ENCODE measurements around the gene CLBA1. TPM values are rescaled to one million over a fixed set of nuclear protein-coding genes. Genes with fewer than 3 reads are reported as not detected.
"Not testable (repeated sequence)": the region's sequence is repeated elsewhere in the genome, so short reads cannot be mapped to it uniquely, and the experiment has no call there.

CLBA1 gene
- total and polyA plus RNA-seq, 3 experiments from 2014 or later, result 0.32 to 3.9 (median 3.8) TPM

DNA sequence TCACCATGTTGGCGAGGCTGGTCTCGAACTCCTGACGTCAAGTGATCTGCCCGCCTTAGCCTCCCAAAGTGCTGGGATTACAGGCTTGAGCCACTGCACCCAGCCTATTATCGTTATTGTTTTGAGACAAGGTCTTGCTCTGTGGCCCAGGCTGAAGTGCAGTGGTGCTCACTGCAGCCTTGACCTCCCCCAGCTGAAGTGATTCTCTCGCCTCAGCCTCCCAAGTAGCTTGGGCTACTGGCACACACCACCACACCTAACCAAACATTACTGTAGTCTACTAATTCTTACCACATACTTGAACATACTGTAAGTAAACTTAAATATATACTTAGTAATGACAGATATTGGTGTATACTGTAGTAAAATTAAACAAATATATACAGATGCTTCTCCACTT is 39.8 kb downstream of the CLBA1 start:
- no peaks in the 10 kb centered on the region for H3K9me3 Mint-ChIP-seq
- Histone ChIP-seq H3K27ac (ENCODE audit: low read depth, low read length) (peak overlapping the region; percentile 20), H3K4me1 (ENCODE audit: insufficient read depth, low read length) (peaks cover 28% of the 10 kb centered on the region), H3K27me3 (ENCODE audit: insufficient read depth, low read length, poor library complexity, severe bottlenecking) (no peaks in the 10 kb centered on the region), H3K9me3 (ENCODE audit: low read length) (no peaks in the 10 kb centered on the region), H3K36me3 (ENCODE audit: insufficient read depth, low read length) (no peaks in the 10 kb centered on the region), H3K4me3 (ENCODE audit: low read length) (no peak overlapping the region)
- no peaks in the 10 kb centered on the region for H3K27me3 Mint-ChIP-seq
- H3K36me3 Mint-ChIP-seq, result peaks cover 0 to 9% (median 0%) of the 10 kb centered on the region in 3 donors
- ChIA-PET CTCF (interaction anchor here (1.0 to 1.6 kb wide), 5 partner anchors 10 to 62 kb away, joined by 3 to 8 read pairs (median 4); no protein-coding TSS in a partner anchor), POLR2A (interaction anchor here (0.5 to 1.0 kb wide), 2 partner anchors 20 to 57 kb away, joined by 3 to 5 read pairs; no protein-coding TSS in a partner anchor)
- no peak for DNase-seq
- peaks cover 25 to 48% (median 38%) of the 10 kb centered on the region in 3 donors for H3K4me1 Mint-ChIP-seq
- H3K4me3 Mint-ChIP-seq, result peak overlapping the region in 3 of 7 donors; percentile 45 to 57 (median 49)
- peak overlapping the region; percentile 82 to 96 (median 94) for H3K27ac Mint-ChIP-seq

DNA sequence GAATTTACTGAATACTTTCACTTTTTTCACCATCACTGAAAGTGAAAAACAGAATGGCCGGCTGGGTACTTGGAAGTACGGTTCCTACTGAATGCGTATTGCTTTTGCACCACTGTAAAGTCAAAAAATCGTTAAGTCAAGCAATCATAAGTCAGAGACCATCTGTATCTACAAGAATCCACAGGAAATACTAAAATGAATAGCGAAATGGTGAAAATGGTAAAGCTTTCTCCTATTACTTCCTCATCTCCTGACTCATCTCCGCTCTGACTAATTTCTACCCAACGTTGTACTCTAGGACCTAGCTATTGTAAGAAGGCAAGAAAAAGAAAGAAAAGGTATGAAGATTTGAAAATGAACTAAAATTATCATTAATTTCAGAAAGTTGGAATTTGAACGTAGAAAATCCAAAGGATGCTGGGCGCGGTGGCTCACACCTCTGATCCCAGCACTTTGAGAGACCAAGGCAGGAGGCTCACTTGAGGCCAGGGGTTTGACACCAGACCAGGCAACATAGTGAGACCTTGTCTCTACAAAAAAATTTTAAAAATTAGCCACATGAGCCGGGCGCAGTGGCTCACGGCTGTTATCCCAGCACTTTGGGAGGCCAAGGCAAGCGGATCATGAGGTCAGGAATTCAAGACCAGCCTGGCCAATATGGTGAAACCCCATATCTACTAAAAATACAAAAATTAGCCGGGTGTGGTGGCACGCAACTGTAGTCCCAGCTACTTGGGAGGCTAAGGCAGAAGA is 40.6 kb downstream of the CLBA1 start:
- Histone ChIP-seq H3K4me3 (ENCODE audit: low read length) (no peak overlapping the region), H3K36me3 (ENCODE audit: insufficient read depth, low read length) (no peaks in the 10 kb centered on the region), H3K4me1 (ENCODE audit: insufficient read depth, low read length) (peaks cover 28% of the 10 kb centered on the region), H3K9me3 (ENCODE audit: low read length) (no peaks in the 10 kb centered on the region), H3K27me3 (ENCODE audit: insufficient read depth, low read length, poor library complexity, severe bottlenecking) (no peaks in the 10 kb centered on the region), H3K27ac (ENCODE audit: low read depth, low read length) (peak overlapping the region; percentile 33)
- CTCF ChIA-PET, result interaction anchor here (1.0 to 1.6 kb wide), 4 partner anchors 9 to 61 kb away, joined by 3 to 8 read pairs (median 6); no protein-coding TSS in a partner anchor
- H3K27me3 Mint-ChIP-seq, result no peaks in the 10 kb centered on the region
- H3K36me3 Mint-ChIP-seq, result peaks cover 0 to 9% (median 0%) of the 10 kb centered on the region in 3 donors
- H3K27ac Mint-ChIP-seq, result peak overlapping the region; percentile 63 to 96 (median 92)
- H3K9me3 Mint-ChIP-seq, result no peaks in the 10 kb centered on the region
- H3K4me3 Mint-ChIP-seq, result peak overlapping the region in 4 of 7 donors; percentile 7 to 72 (median 24)
- no peak for DNase-seq
- POLR2A ChIA-PET, result interaction anchor here (0.7 to 1.0 kb wide), 2 partner anchors 19 to 51 kb away, joined by 3 to 5 read pairs; no protein-coding TSS in a partner anchor
- H3K4me1 Mint-ChIP-seq, result peaks cover 25 to 48% (median 38%) of the 10 kb centered on the region in 3 donors

GRCh38 chr14:105026802-105027563 is 41.4 kb downstream of the CLBA1 start:
- H3K36me3 ChIP-seq (ENCODE audit: insufficient read depth, low read length), result no peaks in the 10 kb centered on the region
- Mint-ChIP-seq H3K4me1 (peaks cover 18 to 45% (median 32%) of the 10 kb centered on the region in 3 donors), H3K9me3 (no peaks in the 10 kb centered on the region), H3K4me3 (peak overlapping the region in 1 of 7 donors; percentile 41), H3K27ac (peak overlapping the region in 4 of 8 donors; percentile 75 to 88 (median 84)), H3K36me3 (peaks cover 0 to 7% (median 0%) of the 10 kb centered on the region in 3 donors), H3K27me3 (no peaks in the 10 kb centered on the region)
- H3K4me1 ChIP-seq (ENCODE audit: insufficient read depth, low read length), result peaks cover 22% of the 10 kb centered on the region
- no peak overlapping the region for H3K4me3 ChIP-seq (ENCODE audit: low read length)
- no peak overlapping the region for H3K27ac ChIP-seq (ENCODE audit: low read depth, low read length)
- H3K9me3 ChIP-seq (ENCODE audit: low read length), result no peaks in the 10 kb centered on the region
- no peak for DNase-seq
- ChIA-PET POLR2A (no interaction called here), CTCF (interaction anchor here (1.0 to 1.2 kb wide), 2 partner anchors 18 to 19 kb away, joined by 4 to 8 read pairs; no protein-coding TSS in a partner anchor)
- no peaks in the 10 kb centered on the region for H3K27me3 ChIP-seq (ENCODE audit: insufficient read depth, low read length, poor library complexity, severe bottlenecking)

GRCh38 chr14:105027718-105028117 is 42.1 kb downstream of the CLBA1 start:
- H3K9me3 Mint-ChIP-seq; H3K4me3 ChIP-seq (ENCODE audit: low read length); H3K27me3 ChIP-seq (ENCODE audit: insufficient read depth, low read length, poor library complexity, severe bottlenecking); DNase-seq; POLR2A ChIA-PET; H3K36me3 Mint-ChIP-seq; H3K36me3 ChIP-seq (ENCODE audit: insufficient read depth, low read length); H3K9me3 ChIP-seq (ENCODE audit: low read length); H3K27me3 Mint-ChIP-seq; H3K27ac ChIP-seq (ENCODE audit: low read depth, low read length): not testable (repeated sequence)
- H3K27ac Mint-ChIP-seq, result peak overlapping the region in 4 of 8 donors; percentile 37 to 59 (median 45)
- peaks cover 20% of the 10 kb centered on the region for H3K4me1 ChIP-seq (ENCODE audit: insufficient read depth, low read length)
- peaks cover 21 to 49% (median 35%) of the 10 kb centered on the region in 3 donors for H3K4me1 Mint-ChIP-seq
- CTCF ChIA-PET, result interaction anchor here (0.8 to 1.2 kb wide), 4 partner anchors 10 to 18 kb away, joined by 3 to 4 read pairs (median 4); no protein-coding TSS in a partner anchor
- peak overlapping the region in 1 of 7 donors; percentile 27 for H3K4me3 Mint-ChIP-seq

DNA sequence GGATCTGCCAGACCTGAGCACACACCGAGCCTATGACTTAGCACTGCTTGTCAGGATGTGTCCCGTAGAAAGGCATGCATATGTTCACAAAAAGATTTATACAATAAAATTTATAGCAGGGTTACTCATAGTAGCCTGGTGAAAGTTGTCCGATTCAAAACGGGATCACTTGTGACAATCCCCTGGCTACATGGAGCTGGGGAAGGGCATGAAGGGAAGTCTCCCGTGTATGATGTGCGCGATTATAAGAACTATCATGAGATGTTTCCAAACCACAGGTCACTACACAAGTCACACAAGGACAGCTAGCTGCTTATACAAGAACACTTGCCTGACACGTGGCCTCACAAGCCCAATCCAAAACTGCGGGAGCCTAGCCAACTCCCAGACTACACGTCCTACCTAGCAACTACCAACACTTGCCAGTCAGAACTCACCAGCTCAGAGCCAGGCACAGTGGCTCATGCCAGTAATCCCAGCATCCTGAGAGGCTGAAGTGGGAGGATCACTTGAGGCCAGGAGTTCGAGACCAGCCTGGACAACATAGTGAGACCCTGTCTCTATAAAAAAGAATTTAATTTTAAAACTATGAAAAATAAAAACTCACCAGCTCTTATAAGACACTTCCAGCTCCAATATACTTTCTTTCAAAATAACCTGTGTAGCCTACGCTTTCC is 42.8 kb downstream of the CLBA1 start:
- Mint-ChIP-seq H3K9me3 (no peaks in the 10 kb centered on the region), H3K27me3 (no peaks in the 10 kb centered on the region), H3K36me3 (peaks cover 0 to 9% (median 0%) of the 10 kb centered on the region in 3 donors), H3K27ac (peak overlapping the region in 3 of 8 donors; percentile 19 to 59 (median 57)), H3K4me1 (peaks cover 25 to 50% (median 40%) of the 10 kb centered on the region in 3 donors), H3K4me3 (no peak overlapping the region)
- DNase-seq, result no peak
- H3K9me3 ChIP-seq (ENCODE audit: low read length), result no peaks in the 10 kb centered on the region
- H3K36me3 ChIP-seq (ENCODE audit: insufficient read depth, low read length), result no peaks in the 10 kb centered on the region
- H3K27me3 ChIP-seq (ENCODE audit: insufficient read depth, low read length, poor library complexity, severe bottlenecking), result no peaks in the 10 kb centered on the region
- peaks cover 23% of the 10 kb centered on the region for H3K4me1 ChIP-seq (ENCODE audit: insufficient read depth, low read length)
- no peak overlapping the region for H3K27ac ChIP-seq (ENCODE audit: low read depth, low read length)
- CTCF ChIA-PET, result interaction anchor here (0.8 to 1.2 kb wide), 3 partner anchors 10 to 17 kb away, joined by 3 to 4 read pairs (median 4); no protein-coding TSS in a partner anchor
- POLR2A ChIA-PET, result interaction anchor here (1.1 kb wide), 1 partner anchor 58 kb away, joined by 3 read pairs; no protein-coding TSS in a partner anchor
- H3K4me3 ChIP-seq (ENCODE audit: low read length), result no peak overlapping the region

GRCh38 chr14:105029402-105029801 is 43.8 kb downstream of the CLBA1 start:
- Mint-ChIP-seq H3K27ac (peak overlapping the region in 1 of 8 donors; percentile 55), H3K9me3 (no peaks in the 10 kb centered on the region), H3K4me3 (peak overlapping the region in 1 of 7 donors; percentile 8), H3K27me3 (no peaks in the 10 kb centered on the region), H3K36me3 (peaks cover 0 to 11% (median 0%) of the 10 kb centered on the region in 3 donors), H3K4me1 (peaks cover 30 to 47% (median 43%) of the 10 kb centered on the region in 3 donors)
- H3K36me3 ChIP-seq (ENCODE audit: insufficient read depth, low read length), result no peaks in the 10 kb centered on the region
- ChIA-PET POLR2A (interaction anchor here (1.1 kb wide), 1 partner anchor 57 kb away, joined by 3 read pairs; no protein-coding TSS in a partner anchor), CTCF (interaction anchor here (1.0 kb wide), 1 partner anchor 16 kb away, joined by 5 read pairs; no protein-coding TSS in a partner anchor)
- DNase-seq, result no peak
- no peak overlapping the region for H3K27ac ChIP-seq (ENCODE audit: low read depth, low read length)
- H3K27me3 ChIP-seq (ENCODE audit: insufficient read depth, low read length, poor library complexity, severe bottlenecking), result no peaks in the 10 kb centered on the region
- H3K9me3 ChIP-seq (ENCODE audit: low read length), result no peaks in the 10 kb centered on the region
- H3K4me3 ChIP-seq (ENCODE audit: low read length), result no peak overlapping the region
- peaks cover 18% of the 10 kb centered on the region for H3K4me1 ChIP-seq (ENCODE audit: insufficient read depth, low read length)

- Histone ChIP-seq H3K9me3 (ENCODE audit: low read length) (no peaks in the 10 kb centered on the region), H3K27ac (ENCODE audit: low read depth, low read length) (no peak overlapping the region), H3K4me3 (ENCODE audit: low read length) (no peak overlapping the region), H3K36me3 (ENCODE audit: insufficient read depth, low read length) (no peaks in the 10 kb centered on the region), H3K4me1 (ENCODE audit: insufficient read depth, low read length) (peaks cover 14% of the 10 kb centered on the region), H3K27me3 (ENCODE audit: insufficient read depth, low read length, poor library complexity, severe bottlenecking) (no peaks in the 10 kb centered on the region)
- no peaks in the 10 kb centered on the region for H3K27me3 Mint-ChIP-seq
- H3K9me3 Mint-ChIP-seq, result no peaks in the 10 kb centered on the region
- H3K36me3 Mint-ChIP-seq, result peaks cover 0 to 11% (median 0%) of the 10 kb centered on the region in 3 donors
- peaks cover 26 to 40% (median 37%) of the 10 kb centered on the region in 3 donors for H3K4me1 Mint-ChIP-seq
- ChIA-PET POLR2A (no interaction called here), CTCF (interaction anchor here (1.0 kb wide), 1 partner anchor 15 kb away, joined by 5 read pairs; no protein-coding TSS in a partner anchor)
- DNase-seq, result no peak
- H3K27ac Mint-ChIP-seq, result no peak overlapping the region
- peak overlapping the region in 1 of 7 donors; percentile 56 for H3K4me3 Mint-ChIP-seq
Measured at GRCh38 chr14:105030194-105030593, 44.6 kb downstream of the CLBA1 start.
